ENCODE results near the gene LPCAT1. TPM values are rescaled to one million over a fixed set of nuclear protein-coding genes. Genes with fewer than 3 reads are reported as not detected.
A peak's percentile ranks its signal among the peaks of the same experiment; 100 is the strongest.

The LPCAT1 gene
- total RNA-seq, 4 donors from 2014 or later = 10.4 to 13.2 (median 12.3) TPM

- intact Hi-C loops (cut with DNase I; ENCODE audit: low total_unique reads) = no loop called here
- TF ChIP-seq POLR2A (IDR thresholded peaks at IDR 0.05) = no peak
- TF ChIP-seq CTCF (IDR thresholded peaks at IDR 0.05) = no peak
- no peak for DNase-seq (ENCODE audit: low spot score in 2 of 2)
- 82 to 86% methylated on average over 17 of the region's 17 CpGs for WGBS, 2 donors
- H3K4me3 ChIP-seq (ENCODE audit: low read depth, poor library complexity, severe bottlenecking) = no peak overlapping the region
Observed at GRCh38 chr5:1498623-1499416, 24.9 kb downstream of the LPCAT1 start.

GRCh38 chr5:1497795-1498622 lies 25.8 kb downstream of the LPCAT1 start:
- WGBS, 2 donors = 72 to 80% methylated on average over 18 of the region's 18 CpGs
- no peak overlapping the region for H3K4me3 ChIP-seq (ENCODE audit: low read depth, poor library complexity, severe bottlenecking)
- no peak for TF ChIP-seq CTCF (IDR thresholded peaks at IDR 0.05)
- no peak for TF ChIP-seq POLR2A (IDR thresholded peaks at IDR 0.05)
- DNase-seq (ENCODE audit: low spot score in 2 of 2) = no peak
- intact Hi-C loops (cut with DNase I; ENCODE audit: low total_unique reads) = no loop called here

GRCh38 chr5:1497242-1497777 lies 26.4 kb downstream of the LPCAT1 start:
- TF ChIP-seq CTCF (IDR thresholded peaks at IDR 0.05) (no peak), POLR2A (IDR thresholded peaks at IDR 0.05) (no peak)
- intact Hi-C loops (cut with DNase I; ENCODE audit: low total_unique reads) = no loop called here
- 68 to 76% methylated on average over 14 of the region's 14 CpGs for WGBS, 2 donors
- H3K4me3 ChIP-seq (ENCODE audit: low read depth, poor library complexity, severe bottlenecking) = no peak overlapping the region
- no peak for DNase-seq (ENCODE audit: low spot score in 2 of 2)

- intact Hi-C loops (cut with DNase I; ENCODE audit: low total_unique reads) = no loop called here
- H3K4me3 ChIP-seq (ENCODE audit: low read depth, poor library complexity, severe bottlenecking) = no peak overlapping the region
- no peak for DNase-seq (ENCODE audit: low spot score in 2 of 2)
- WGBS, 2 donors = 71 to 78% methylated on average over 6 of the region's 6 CpGs
- TF ChIP-seq CTCF (IDR thresholded peaks at IDR 0.05) = no peak
- TF ChIP-seq POLR2A (IDR thresholded peaks at IDR 0.05) = no peak
Observed at GRCh38 chr5:1495525-1495897, 28.2 kb downstream of the LPCAT1 start.

GRCh38 chr5:1494780-1495524 lies 28.8 kb downstream of the LPCAT1 start:
- no peak overlapping the region for H3K4me3 ChIP-seq (ENCODE audit: low read depth, poor library complexity, severe bottlenecking)
- intact Hi-C loops (cut with DNase I; ENCODE audit: low total_unique reads) = no loop called here
- no peak for TF ChIP-seq CTCF (IDR thresholded peaks at IDR 0.05)
- no peak for TF ChIP-seq POLR2A (IDR thresholded peaks at IDR 0.05)
- 90 to 92% methylated on average over 46 to 50 of the region's 50 CpGs for WGBS, 2 donors
- peak in 1 of 2 donors; percentile 35 for DNase-seq (ENCODE audit: low spot score in 2 of 2)

Data from lower leg skin (tissue), 4 donors.